PFSK-1 (cell line): ENCODE measurements around the gene RSPO3.

ENCODE experiments used
- REST ChIP-seq, 2 experiments: IDR thresholded peaks; 2 replicates each; pipeline versions ENCODE4 v1.6.1 to v1.8.0; 2011 to 2012; ENCODE audit warnings: low read depth in 2 of 2, low read length in 2 of 2, control low read depth in 1 of 2, inconsistent platforms in 1 of 2, mild to moderate bottlenecking in 1 of 2, moderate library complexity in 1 of 2; ENCODE audit not compliant: insufficient read depth in 1 of 2
- TAF1 ChIP-seq: IDR thresholded peaks from 2 replicates; pipeline ENCODE4 v1.6.1; 2012; ENCODE audit warnings: low read length, control low read depth, borderline replicate concordance; ENCODE audit not compliant: insufficient read depth

GRCh38 chr6:127115746-127116145 lies 2.7 kb upstream of the RSPO3 start:
- TF ChIP-seq REST (IDR thresholded peaks at IDR 0.05; ENCODE audit: insufficient read depth in 1 of 2, low read depth in 2 of 2, low read length in 2 of 2) (no peak), TAF1 (no peak)
